ENCODE results near the gene CCBE1.
"Not testable (repeated sequence)": the region's sequence is repeated elsewhere in the genome, so short reads cannot be mapped to it uniquely, and the experiment has no call there.

CCBE1 gene

DNA sequence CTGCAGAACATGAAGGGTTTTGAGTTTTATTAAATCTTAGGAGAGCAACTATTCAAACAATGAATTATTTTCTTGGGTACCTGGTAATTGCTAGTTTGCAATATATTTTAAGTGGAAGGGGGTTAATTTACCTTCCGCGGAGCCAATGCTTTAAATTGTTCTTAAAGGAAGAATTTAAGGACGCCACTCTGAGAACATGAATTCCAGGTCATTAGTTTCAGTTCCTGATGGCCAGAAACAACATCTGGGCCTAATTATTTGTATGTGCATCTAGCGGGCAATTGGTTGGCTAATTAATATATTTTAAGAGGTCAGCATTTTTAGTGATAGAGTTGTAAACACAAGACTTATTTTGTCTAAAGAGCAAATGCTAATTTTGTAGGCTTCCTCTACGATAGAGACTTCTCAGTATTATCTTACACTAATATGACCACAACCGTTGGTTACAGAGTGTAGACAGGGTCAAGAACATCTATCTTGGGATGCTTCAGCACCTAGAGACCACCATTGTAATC lies 40.8 kb downstream of the CCBE1 start:
- DNase-seq (ENCODE audit: low spot score): no peak

DNA sequence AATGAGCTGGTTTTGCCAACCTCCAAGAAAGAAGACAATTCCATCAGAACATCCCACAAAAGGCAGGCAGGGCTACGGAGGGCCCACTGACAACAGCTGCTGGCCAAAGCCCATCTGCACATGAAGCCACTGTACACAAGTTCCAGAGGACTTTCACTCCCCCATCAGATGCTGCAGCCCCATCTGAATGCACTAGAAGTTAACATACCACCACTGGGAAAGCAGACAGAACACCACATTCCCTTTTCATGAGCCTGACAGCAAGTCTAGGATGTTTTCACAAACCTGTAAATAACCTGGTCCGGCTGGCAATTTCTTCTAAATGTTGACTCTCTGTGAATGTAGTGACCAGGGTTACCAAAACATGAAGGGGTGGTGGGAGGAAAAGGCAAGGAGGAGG lies 41.5 kb downstream of the CCBE1 start:
- DNase-seq (ENCODE audit: low spot score): no peak

DNA sequence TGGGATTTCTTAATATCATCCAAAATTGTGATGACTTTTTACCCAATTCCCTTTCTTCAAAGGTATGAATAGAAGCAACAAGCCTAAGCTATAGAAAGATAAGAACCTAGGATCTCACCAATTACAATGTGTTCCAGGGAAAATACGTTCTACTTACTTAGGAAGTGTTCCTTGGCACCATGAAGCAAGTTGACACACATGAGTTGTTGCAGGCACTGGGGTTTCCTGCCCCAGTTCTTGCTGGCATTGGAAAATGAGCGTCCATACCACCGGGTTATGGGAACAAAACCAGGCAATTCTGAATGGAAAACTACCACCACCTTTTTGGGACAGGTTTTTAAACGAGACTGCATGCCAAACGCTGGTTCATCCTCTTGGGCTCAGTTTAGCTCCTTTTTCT lies 46.2 kb downstream of the CCBE1 start:
- no peak for DNase-seq (ENCODE audit: low spot score)

DNA sequence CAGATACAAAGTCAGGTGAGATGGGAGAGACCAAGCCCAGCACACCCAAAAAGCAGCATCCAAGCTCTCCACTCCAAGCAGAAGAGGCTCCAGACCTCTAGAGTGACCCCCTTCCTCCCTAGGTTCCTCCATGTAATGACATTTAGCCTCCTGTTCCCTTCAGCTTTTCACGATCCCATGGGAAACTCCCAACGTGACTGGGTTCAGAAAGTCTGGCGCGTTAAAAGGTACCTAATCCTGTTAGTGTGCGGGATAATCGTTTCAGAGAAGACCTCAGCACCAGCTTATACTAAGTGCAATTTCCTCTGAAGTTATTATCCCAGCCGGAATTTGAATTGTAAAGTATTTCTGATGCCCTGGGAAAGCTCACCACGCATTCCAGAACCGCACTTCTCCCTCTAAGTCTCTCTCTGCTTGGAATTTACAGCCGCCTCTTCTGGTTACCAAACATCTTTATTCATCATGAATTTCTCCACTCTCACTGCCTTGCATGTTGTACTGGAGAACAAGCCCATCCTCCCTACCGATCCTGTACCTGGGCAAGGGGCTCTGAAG lies 46.9 kb downstream of the CCBE1 start:
- DNase-seq (ENCODE audit: low spot score): no peak

DNA sequence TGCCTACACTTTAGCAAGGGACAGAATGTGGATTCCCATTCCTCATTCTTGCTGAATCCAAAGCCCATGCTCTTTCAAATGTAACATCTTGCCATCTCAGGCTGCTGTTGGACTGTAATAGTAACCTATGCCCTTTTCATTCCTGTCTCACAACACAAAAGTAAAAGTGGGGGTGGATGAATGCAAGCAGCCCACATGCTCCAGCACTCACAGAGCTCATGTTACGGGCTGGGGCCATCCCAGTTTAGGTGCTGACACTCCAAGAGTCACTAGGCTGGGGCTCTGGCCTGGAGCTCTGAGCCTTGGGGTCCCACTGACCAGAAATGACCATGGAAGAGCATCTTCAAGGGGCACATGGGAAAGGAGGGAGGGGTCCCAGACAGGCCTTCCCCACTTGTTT lies 47.6 kb downstream of the CCBE1 start:
- DNase-seq (ENCODE audit: low spot score): no peak

DNA sequence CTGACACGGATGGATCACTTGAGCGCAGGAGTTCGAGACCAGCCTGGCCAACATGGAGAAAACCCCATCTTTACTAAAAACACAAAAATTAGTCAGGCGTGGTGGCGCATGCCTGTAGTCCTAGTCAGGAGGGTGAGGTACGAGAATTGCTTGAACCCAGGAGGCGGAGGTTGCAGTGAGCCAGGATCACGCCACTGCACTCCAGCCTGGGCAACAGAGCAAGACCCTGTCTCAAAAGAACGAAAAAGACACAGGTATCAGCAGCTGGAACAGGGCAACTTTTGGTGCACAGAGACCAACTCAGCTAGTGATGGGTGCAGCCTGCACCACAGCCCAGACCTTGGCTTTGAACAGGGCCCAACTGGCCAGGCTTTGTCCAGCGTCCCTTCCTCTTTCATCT lies 48.8 kb downstream of the CCBE1 start:
- DNase-seq (ENCODE audit: low spot score): not testable (repeated sequence)

DNA sequence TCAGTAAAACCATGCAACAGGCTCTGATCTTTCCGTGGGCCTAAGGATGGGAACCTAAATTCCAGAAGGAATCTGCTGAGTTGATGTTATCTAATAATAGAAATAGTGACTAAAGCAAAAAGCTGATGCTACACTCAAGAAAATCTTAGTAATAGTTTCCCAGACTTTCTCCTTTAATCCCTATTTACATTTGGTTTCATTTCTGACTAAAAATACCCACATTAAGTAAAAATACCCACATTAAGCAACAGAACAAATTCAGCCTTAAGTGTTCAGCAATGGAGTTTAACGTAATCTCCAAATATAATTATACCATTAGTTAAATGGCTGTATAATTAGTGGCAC lies 50.3 kb downstream of the CCBE1 start:
- DNase-seq (ENCODE audit: low spot score): no peak

DNA sequence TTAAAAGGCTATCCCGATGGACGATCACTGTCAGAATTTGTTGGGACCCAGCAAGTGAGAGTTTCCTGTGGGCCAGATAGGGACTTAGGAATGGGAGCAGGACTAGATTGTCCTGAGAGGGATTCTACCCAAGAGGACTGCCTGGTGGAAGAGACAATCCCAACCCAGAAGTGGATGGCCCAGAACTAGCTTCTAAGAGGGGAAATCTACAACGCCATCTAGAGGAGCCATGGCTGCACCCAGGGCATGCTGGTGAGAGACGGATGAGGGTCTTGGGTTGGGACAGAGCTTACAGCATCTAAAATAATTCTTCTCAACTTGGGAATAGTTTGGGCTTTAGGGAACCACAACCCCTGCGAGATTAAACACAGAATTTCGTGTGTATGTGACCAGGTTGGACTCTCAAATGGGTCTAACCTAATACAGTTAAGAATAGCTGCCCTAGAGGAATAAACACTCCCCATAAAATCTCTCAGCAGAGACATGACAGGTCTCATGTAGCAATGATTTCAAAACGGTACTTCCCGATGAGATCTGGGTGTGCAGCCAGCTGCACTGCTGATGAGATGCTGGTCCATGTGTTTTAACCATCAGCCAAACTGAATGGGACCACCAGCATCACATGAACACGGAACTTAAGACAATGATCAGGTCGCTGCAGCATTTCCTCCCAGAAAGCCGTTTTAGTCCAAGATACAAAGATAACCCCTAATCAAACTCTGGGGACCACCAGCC lies 50.8 kb downstream of the CCBE1 start:
- no peak for DNase-seq (ENCODE audit: low spot score)

DNA sequence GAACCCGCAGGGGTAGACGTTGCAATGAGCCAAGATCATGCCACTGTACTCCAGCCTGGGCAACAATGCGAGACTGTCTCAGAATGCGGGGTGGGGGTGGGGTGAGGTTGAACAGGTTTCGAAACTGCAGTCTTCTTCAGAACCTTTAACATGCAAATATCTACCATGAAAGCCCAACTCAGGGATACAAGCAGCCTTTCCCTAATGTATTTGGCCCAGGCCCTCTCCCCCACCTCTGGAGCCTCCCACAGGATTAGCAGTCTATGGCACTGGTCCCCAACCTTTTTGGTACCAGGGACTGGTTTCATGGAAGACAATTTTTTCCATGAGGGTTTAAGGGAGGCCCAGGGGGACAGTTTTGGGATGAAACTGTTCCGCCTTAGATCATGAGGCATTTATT lies 53.5 kb downstream of the CCBE1 start:
- no peak for DNase-seq (ENCODE audit: low spot score)

DNA sequence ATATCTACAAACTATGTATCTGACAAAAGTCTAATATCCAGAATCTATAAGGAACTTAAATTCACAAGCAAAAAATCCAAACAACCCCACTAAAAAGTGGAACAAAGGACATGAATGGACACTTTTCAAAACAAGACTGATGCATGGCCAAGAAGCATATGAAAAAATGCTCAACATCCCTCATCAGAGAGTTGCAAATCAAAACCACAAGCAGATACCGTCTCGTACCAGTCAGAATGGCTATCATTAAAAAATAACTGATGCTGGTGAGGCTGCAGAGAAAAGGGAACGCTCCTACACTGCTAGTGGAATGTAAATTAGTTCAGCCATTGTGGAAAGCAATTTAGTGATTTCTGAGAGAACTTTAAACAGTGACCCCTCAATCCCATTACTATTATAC lies 56.5 kb downstream of the CCBE1 start:
- DNase-seq (ENCODE audit: low spot score): no peak

DNA sequence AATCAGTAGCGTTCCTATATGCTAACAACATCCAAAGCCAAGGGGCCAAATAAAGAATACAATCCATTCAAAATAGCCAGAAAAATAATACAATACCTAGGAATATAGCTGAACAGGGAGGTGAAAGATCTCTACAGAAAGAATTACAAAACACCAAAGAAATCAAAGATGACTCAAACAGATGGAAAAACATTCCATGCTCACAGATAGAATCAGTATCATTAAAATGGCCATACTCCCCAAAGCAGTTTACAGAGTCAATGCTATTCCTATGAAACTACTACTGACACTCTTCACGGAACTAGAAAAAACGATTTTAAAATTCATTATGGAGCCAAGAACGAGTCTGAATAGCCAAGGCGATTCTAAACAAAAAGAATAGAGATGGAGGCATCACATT lies 57.4 kb downstream of the CCBE1 start:
- DNase-seq (ENCODE audit: low spot score): no peak

DNA sequence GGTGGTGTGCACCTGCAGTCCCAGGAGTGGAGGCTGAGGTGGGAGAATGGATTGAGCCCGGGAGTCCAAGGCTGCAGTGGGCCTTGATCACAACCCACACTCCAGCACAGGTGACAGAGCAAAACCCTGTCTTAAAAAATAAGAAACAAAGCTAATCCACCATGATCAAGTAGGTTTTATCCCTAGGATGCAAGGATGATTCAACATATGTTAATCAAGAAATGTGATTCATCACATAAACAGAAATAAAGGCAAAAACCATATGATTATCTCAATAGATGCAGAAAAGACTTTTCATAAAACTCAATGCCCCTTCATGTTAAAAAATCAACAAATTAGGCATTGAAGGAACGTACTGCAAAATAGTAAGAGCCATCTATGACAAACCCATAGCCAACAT lies 58.1 kb downstream of the CCBE1 start:
- DNase-seq (ENCODE audit: low spot score): no peak

DNA sequence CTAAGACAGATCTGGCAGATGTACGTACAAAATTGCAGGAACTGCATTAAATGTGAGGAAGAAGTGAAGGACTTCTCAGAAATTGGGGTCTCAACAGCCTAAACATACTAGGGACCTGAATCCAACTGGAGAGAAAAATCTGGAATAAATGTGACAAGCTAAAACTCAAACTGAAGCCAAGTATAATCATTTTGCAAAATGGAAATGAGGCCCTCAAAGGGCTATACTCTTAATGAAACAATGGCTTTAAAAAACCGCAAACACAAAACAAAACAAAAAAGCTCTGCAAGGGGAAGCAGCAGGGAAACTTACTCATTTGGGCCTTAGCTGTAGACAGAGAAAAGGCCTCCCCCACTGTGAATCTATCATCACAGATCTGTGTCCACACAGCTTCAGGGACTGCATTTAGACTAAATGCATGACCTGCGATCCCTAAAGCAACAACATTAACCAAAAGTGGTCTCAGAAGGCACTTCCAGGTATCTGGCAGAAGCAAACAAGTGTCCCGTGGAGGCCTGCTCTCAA lies 63.2 kb downstream of the CCBE1 start:
- no peak for DNase-seq (ENCODE audit: low spot score)

DNA sequence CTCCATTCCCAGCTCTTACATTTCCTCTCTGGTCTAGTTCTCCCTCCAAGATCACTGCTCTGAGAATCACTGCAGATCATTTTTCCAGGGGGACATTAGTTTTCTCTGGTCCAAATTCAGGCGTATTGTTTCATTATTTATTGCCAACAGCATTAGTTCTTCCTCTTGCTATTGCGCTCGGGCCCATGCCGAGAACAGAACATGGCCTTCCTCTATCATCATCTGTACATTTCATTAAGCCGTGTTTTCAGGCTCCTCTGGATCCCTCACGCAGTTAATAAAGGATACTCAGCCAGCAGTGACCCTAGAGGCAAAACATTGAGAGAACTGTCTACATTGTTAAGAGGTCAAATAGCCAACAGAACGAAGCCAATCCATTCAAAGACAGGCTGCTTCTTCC lies 63.9 kb downstream of the CCBE1 start:
- no peak for DNase-seq (ENCODE audit: low spot score)

DNA sequence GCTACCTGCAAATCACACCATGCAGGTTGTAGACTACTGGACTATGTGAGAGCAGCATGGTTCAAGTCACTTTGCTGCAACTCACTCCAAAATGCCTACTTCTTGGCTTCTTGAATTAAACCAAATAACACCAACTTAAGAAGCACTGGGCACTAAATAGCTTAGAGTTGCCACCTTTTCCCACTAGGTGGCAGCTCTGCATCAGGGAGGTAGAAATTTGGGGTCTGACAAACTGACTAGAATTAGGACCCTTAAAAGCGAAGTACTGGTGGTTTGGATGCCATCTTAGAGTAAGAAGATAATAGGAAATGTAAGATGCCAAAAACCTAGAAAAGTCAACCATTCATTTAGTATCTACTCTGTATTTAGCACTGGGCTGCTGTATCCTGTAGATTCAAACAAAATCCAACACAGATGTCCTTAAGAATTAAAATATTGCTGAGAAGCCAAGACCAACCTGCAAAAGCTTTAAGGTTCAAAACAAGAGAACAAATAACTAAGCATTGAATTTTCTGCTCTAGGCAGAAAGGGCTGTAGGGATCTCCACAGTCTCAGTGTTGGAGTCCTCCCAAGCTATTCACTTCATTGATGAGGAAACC lies 65.5 kb downstream of the CCBE1 start:
- no peak for DNase-seq (ENCODE audit: low spot score)

DNA sequence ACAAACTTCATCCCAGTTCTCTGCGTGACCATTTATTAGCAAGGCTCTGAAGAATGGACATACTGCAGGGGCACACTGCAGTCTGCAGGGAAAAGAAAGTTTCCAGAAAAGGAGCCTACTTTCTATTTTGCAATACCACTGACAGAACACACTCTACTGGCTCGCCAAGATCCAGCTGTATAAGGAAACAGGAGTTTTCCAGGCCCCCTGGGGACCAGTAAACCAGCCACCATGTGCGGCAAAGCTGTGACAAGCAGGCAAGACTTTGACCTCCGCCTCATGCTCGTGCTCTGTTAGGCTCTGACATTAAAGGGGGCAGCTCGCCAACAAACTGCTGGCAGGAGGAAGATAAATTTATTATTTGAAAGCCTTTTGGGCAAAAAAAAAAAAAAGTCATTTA lies 67.3 kb downstream of the CCBE1 start:
- DNase-seq (ENCODE audit: low spot score): no peak

DNA sequence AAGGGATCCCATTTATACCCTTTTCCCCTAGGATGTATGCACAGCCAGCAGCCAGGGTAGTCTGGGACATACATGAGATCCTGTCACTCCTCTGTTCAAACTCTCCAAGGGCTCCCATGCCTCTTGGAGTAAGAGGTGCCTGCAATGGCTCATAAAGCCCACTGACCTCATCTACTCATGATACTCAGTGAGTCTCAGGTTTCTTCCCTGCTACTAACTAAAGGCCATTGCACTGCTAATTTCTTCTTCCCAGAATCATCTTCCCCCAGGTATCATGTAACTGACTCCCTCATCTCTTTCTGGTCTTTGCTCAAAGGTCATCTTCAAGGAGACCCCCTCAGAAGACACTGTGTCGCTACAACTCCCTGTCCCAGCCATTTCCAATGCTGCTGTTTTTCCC lies 68.2 kb downstream of the CCBE1 start:
- no peak for DNase-seq (ENCODE audit: low spot score)

DNA sequence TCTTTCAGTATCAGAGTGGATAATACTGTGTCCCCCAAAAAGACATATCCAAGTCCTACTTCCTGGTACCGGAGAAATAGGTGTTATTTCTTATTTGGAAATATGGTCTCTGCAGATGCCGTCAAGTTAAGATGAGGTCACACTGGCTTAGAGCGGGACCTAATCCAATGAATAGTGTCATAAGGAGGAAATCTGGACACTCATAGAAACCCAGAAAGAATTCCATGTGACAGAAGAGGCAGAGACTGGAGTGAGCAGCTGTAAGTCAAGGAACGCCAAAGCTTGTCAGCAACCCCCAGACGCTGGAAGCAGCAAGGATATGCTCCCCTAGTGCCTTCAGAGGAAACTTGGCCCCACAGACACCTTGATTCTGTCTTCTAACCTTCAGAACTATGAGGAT lies 69.8 kb downstream of the CCBE1 start:
- no peak for DNase-seq (ENCODE audit: low spot score)

DNA sequence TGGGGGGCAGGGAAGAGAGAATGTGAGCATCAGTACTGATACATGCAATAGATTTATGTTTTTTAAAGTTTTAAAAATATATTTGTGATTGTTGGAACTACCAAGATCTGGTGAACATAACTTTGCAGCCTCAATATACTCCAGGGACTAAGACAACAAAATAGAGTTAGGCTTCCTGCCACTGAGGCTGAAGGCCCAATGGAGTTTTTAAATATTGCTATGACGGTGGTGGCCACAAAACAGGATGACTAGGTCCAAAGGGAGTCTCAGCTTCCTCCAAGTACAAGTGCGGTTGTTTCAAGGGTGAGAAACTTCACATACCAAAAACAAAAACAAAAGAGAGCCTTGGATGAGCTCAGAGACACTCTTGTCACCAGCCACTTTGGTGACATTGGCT lies 72.9 kb downstream of the CCBE1 start:
- no peak for DNase-seq (ENCODE audit: low spot score)

DNA sequence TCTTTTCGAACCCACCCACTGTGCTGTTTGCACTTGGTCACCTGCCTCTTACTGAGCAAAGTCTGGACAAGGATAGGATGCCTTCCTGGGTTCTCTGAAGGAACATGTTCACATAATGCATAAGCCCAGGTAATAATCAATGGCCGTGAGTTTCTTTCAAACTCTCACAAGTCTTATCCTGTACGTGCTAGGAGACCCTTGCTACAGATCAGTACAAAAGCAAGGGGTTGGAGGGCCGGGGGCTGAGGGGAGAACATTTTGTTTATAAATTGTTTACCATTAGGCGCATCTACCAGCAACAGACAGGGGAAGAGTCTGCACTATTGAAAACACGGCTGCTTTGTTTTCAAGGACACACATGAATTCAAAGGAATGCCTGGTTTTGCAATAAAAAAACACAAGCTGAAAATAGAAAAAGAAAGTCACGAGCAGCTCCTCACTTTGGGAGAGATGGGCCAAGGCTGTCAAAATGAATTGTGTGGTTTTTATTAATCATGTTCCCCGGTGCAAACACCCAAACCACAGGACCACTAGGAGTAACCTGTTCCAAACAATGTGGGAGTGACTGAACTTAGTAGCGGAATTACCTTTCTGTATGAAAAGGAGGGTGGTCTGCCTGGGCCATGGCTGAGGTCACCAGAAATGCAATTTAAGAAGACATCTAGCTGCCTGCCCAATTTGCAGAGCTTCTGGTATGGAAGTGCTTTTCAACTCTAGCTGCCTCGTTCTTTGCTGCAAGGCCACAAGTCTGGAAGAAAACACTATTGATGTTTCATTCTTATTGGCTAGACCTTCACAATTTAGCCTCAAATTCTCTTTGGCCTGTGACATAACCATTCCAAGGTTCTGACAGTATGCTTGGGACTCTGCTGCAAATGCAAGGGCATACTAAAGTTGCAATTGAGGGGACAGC lies 73.5 kb downstream of the CCBE1 start:
- DNase-seq (ENCODE audit: low spot score): no peak

DNA sequence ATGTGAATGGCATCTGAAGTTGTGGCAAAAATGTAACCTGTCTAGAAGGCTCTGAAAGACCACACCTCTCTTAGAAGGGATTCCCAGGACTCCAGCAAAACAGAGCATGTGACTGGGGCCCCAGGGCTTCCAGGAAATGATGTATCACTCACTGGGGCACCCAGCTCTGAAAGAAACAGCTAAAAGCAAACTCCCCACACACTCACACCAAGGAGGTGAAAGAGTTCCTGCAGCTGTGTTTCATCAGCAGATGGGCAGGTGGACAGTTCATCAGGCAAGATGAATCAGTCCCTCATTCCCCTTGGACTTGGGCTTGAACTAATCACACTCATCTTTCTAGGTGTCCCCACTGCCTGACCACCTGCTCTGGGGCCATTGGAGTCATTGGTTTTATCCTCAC lies 76.2 kb downstream of the CCBE1 start:
- no peak for DNase-seq (ENCODE audit: low spot score)

DNA sequence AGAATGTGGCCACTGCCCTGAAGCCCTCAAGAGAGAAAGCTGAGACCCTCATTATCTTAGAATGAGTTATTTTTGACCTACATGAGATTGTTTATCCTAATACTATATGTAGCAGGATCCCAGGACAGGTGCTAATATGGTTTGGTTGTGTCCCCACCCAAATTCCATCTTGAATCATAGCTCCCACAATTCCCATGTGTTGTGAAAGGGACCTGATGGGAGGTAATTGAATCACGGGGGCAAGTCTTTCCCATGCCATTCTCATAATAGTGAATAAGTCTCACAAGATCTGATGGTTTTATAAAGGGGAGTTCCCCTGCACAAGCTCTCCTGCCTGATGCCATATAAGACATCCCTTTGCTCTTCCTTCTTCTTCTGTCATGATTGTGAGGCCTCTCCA lies 76.8 kb downstream of the CCBE1 start:
- no peak for DNase-seq (ENCODE audit: low spot score)

DNA sequence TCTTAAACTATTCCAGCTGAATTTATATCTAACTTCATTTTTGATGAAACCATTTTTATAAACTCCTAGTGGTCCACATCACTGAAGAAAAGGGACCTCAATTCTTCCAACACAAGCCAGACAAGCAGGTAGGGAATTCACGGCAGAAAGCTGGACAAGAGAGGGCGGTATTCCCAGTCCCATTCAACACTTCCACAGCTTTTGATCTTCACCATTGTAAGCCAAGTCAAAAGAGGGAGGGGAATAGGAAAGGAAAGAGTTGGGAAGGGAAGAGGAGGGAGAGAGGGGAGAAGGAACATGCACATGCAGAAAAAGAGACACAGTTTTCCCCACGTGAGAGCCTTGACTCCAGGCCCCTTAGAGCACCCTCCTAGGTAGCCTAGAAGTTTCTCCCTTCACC lies 77.4 kb downstream of the CCBE1 start:
- no peak for DNase-seq (ENCODE audit: low spot score)

Measured in SW480 (cell line).